ENCODE results near the gene TP53I11.

GRCh38 chr11:44963136-44963535 is 12.5 kb upstream of the TP53I11 start:
- TF ChIP-seq CTCF (IDR thresholded peaks at IDR 0.05 in 8 of 11, conservative IDR thresholded peaks at IDR 0.05 in 3 of 11) (no peak), POLR2A (IDR thresholded peaks at IDR 0.05) (no peak), POLR2AphosphoS5 (IDR thresholded peaks at IDR 0.05) (no peak)

All from spleen (tissue), 7 donors.